ENCODE data around the gene GPR156.
"Not testable (repeated sequence)": the region's sequence is repeated elsewhere in the genome, so short reads cannot be mapped to it uniquely, and the experiment has no call there.

Gene GPR156

GRCh38 chr3:120272286-120272685, 12.7 kb downstream of the GPR156 start:
- no peak for DNase-seq

- DNase-seq: no peak
These were observed 19.0 kb downstream of the GPR156 start for GRCh38 chr3:120265989-120266388.

DNA sequence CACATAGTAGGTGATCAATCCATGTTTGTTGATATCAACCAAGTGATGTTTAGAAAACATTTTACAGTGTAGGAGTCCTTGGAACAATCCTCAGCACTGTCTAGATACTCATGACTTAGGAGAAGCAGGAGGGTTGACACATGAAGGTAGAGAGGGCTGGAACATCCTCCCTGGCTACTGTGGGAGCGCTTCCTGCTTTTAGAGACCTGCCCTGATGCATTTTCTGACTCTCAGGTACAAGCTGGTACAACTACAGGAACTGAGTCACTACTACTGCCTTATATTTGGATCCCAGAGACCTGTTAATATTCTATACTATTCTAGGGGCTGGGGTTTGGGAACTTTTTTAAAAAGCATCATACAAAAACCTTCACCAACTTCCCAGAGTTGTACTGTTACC, 20.1 kb downstream of the GPR156 start:
- no peak for DNase-seq

DNA sequence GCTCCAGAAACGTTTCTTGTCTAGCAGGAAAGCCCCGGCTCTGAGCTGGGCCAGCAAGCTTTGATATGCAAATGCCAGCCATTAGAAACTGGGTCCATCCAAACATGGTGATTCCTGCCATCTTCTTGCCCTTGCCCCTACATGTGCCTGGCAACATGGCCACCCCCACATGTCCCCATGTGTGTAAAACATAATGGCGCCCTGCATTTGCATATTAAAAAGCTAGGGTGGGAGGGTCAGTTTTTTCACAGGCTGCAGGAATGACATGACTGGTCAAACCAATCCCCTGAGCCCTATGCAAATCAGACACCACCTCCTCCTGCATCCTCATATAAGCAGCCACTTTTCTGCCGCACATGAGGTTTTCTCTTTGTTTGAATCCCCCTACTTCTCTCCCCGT, 21.2 kb downstream of the GPR156 start:
- DNase-seq: no peak

GRCh38 chr3:120258009-120258408, 27.0 kb downstream of the GPR156 start:
- no peak for DNase-seq

- DNase-seq: no peak
These were observed 39.6 kb downstream of the GPR156 start for GRCh38 chr3:120245386-120245785.

DNA sequence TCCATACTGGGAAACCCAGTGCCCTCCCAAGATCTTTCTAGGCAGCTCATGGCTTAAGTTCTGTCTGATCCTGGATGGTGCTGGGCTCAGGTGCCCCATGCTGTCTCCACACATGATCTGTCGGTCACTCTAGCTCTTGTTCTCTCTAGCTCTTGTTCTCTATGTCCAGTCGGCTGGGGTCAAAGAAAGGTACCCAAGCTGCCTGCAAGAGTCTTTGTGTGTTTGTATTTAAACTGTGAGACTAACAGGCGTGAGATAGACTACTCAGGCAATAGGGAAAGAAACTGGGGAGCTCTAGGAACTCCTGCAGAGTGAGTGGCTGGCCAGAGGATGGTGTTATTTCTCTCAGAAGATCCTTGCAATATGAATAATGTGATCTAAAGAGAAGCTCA, 40.2 kb downstream of the GPR156 start:
- no peak for DNase-seq

DNA sequence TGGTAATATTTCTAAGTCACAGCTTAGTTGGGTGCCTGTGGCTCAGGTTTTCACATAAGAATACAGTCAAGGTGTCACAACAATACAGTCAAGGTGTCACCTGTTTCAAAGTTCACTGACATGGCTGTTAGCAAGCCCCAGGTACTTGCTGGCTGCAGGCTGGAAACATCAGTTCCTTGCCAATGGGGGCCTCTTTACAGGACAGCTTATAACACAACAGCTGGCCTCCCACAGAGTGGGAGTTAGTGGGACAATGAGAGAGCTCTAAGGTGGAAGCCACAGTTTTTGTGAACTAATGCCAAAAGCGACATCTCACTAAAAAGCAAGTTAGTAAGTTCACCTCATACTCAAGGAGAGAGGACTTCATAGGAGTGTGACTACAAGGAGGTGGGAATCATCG, 45.4 kb downstream of the GPR156 start:
- no peak for DNase-seq

DNA sequence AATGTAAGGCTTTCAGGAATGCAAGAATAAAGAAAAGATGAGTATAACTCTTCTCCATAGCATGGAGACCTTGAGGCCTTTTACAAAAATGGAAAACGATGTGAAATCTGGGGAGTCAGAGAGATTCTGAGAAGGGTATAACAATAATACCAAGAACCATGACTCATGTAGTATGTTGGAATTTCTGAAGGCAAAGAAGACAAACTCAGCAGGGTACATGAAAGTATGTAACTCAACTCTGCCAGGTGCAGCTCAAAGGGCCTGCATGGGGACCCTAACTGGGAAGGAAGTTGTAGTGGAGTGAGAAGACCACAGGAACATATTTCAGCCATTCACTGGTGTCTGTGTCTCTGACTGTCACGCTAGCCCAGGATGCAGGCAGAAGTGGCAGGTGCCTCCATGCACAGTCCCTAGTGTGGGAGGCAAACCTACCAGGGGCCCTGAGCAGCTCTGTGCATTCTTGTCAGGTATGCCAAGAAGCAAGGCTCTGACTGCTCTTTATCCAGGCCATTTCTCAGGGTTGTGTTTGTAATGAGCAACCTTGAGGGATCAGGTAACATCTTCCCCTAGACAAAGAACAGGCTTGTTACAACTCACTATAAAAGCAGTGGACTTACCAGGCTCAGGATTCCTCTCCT, 57.2 kb downstream of the GPR156 start:
- no peak for DNase-seq

GRCh38 chr3:120224237-120224636, 60.8 kb downstream of the GPR156 start:
- no peak for DNase-seq

- no peak for DNase-seq
These were observed 66.0 kb downstream of the GPR156 start for GRCh38 chr3:120218981-120219380.

- DNase-seq: not testable (repeated sequence)
These were observed 68.4 kb downstream of the GPR156 start for GRCh38 chr3:120216633-120217032.

- no peak for DNase-seq
These were observed 70.8 kb downstream of the GPR156 start for GRCh38 chr3:120214176-120214575.

DNA sequence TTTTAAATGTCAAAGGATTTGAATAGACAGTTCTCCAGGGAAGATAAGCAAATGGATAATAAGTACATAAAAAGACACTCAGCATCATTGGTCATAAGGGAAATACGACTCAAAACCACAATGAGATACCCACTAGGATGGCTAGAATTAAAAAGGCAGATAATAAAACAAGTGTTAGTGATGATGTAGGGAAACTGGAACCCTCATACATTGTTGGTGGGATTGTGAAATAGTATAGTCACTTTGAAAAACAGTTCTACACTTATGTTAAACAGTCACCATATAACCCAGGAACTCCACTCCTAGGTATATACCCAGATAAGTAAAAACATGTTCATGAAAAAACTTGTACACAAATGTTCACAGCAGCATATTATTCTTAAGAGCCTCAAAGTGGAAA, 72.5 kb downstream of the GPR156 start:
- DNase-seq: no peak

- DNase-seq: no peak
These were observed 75.6 kb downstream of the GPR156 start for GRCh38 chr3:120209425-120209824.

DNA sequence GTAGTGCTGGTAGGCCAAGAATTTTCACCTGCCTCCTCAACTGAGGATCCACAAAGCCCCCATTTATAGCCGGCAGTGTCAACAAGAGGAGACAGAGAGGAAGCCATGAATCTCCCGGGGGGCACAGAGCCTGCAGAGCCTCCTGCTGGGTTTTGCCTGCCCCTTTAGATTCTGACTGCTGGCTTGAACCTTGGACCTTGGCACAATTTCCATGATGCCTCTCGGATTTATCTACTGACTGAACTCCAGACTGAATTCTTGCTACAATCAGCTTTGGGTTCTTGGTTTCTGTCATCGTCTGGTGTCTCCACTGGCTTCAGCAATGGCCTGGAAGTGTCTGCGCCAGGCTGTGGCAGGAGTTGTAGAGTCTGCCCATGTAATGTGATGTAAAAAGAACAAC, 80.7 kb downstream of the GPR156 start:
- DNase-seq: no peak

DNA sequence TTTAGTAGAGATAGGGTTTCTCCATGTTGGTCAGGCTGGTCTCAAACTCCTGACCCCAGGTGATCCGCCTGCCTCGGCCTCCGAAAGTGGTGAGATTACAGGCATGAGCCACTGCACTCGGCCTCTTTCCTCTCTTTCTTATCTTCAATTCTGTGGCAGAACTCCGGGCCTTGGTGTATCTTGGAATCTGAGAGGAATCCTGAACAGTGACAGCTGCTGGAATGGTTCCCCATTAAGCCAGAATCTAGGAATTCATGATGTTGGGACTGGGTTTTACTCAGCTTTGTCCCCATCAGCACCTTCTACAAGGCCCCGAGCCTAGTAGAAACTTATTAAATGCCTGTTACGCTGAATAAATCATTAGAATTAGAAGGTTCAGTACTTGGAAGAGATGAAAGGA, 81.4 kb downstream of the GPR156 start:
- DNase-seq: no peak

DNA sequence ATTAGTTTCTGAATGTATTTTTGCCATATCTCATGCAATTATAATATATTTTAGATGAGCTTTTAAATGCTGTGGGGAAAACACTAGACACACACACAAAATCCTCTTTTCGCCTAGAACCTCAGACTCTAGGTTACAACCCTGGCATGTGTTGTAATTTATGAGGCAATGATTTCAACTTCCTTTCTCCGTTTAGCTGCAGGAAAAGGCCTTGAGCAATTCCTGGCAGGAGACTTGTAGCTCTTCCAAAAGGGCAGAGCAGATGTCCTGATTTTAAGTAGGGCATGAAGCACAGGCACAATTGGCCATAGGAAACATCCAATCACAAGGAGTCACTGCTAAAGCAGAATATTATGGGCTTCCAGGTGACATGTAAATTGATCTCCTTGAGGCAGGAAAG, 82.0 kb downstream of the GPR156 start:
- no peak for DNase-seq

DNA sequence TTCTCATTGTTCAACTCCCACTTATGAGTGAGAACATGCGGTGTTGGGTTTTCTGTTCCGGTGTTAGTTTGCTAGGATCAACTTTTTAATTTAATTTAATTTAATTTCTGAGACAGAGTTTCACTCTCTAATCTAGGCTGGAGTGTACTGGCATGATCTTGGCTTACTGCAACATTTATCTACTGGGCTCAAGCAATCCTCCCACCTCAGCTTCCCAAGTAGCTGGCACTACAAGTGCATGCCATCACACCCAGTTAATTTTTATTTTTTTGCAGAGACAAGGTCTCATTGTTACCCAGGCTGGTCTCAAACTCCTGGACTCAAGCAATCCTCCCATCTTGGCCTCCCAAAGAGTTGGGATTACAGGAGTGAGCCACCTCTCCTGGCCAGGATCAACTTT, 82.7 kb downstream of the GPR156 start:
- DNase-seq: no peak

DNA sequence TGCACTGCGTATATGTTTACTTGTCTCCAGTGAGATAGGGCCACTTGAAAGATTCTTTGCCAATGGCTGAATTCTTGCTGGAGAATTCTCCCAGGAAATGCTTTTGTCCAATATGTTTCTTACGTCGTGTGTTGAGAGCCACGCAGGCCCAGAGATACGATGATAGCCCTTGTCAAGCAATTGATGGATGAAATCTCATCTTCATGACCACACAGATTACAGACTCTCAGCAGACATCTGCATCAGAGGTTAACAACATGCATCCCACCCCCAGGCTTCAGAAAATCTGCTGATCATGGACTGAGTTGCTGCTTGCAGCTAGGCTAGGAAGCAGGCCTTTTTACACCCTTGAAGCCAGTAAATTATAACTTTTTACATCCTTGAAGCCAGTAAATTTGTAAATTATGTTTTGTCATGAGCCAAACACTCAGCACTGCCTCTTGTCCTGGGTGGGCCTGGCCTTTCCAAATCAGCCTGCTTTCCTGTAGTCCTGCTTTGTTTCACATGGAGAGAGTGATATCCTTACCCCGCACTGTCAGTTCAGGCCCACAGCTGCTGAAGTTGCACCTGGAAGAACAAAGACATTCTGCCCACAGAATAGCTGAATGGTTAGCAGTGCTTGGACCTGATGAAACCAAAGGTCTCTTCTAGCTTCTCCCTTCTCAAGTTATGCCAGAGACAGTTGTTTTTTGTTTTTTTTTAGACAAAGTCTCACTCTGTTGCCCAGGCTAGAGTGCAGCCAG, 84.4 kb downstream of the GPR156 start:
- no peak for DNase-seq

DNA sequence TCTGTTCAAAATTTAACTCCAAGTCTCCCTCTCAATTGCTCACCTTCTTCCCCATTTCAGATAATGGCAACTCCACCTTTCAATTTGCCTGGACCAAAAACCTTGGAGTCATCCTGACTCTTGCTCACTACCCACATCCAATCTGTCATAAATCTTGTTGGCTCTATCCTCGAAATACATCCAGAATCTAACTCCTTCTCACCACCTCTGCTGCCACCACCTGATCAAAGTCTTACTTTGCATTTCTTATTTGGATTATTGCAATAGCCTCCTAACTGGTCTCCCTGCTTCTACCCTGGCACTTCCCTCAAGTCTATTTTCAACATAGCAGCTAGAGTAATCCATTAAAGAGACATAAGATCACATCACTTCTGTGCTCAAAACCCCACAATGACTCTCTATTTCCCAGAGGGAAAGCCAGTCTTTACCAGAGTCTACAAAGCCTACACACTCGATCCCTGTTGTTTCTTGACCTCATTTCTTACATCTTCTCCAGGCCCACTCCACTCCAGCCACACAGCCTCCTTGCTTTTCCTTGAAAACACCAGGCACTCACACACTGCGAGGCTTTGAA, 86.6 kb downstream of the GPR156 start:
- DNase-seq: peak; percentile 2

DNA sequence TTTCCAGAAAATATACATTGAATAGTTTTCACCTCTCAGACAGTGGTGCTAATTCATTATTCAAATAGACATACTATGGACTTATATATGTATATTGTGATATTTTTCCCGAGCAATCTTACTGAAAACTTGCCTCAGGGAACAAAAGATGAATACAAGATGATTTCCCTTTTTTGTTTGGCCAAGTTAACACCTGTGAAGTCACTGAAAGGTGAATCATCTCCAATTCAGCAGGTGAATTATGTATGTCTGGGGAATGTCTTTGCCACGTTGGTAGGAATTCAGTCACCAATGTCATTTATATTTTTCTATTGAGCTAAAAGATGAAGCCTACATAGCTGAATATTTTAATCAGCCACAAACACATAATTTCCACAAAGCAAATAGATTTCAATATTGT, 88.2 kb downstream of the GPR156 start:
- no peak for DNase-seq

GRCh38 chr3:120196333-120196732, 88.7 kb downstream of the GPR156 start:
- DNase-seq: no peak

GRCh38 chr3:120193554-120193953, 91.5 kb downstream of the GPR156 start:
- DNase-seq: no peak

GRCh38 chr3:120192579-120192978, 92.4 kb downstream of the GPR156 start:
- no peak for DNase-seq
